HG03460 (cell line): ENCODE results near the gene MFAP2.
A peak's percentile ranks its signal among the peaks of the same experiment; 100 is the strongest.

Source experiments
- ATAC-seq: cut with Tn5 transposase; IDR thresholded peaks from one replicate; pipeline ENCODE4 v1.9.1; 2021; ENCODE audit not compliant: unreplicated experiment

Gene MFAP2, protein sequence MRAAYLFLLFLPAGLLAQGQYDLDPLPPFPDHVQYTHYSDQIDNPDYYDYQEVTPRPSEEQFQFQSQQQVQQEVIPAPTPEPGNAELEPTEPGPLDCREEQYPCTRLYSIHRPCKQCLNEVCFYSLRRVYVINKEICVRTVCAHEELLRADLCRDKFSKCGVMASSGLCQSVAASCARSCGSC

DNA sequence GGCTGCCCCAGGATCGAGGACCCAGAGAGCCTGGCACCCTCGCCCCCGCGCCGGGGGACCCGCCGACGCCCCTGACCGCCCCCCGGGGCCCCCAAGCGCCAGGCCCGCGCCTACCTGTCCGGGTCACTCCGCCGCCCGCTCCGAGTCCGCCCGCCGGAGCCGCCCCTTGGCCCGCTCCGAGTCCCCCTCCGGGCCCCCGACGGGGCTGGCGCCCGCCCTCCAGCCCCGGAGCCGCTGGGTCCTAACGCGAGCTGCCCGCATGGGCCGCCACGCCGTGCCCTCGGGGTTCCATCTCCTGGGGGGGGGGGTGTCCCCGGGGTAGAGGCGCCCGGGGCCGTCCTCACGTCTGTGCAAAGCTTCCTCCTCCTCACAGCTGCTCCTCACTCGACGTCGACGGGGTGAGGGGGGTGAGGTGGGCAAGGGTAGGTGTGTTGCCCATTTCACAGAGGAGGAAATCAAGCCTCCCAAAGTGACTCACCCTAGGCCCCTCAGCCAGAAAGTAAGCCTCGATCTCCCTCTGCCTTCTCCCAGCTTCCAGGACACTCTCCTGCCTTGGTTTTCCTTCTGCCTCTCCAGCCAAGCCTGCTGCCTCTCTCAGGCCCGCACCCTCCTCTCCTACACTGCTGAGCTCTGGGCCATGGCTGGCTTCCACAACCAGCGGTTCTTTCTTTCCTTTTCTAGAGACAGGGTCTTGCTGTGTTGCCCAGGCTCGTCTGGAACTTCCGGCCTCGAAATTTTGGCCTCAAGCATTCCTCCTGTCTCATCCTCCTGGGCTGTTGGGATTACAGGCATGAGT, at the start of gene MFAP2:
MFAP2 (minus strand) TSS at position 148 of the 796 bp plus-strand sequence. CDS start 2,347 bp downstream, outside the sequence.
- no peak for ATAC-seq

DNA sequence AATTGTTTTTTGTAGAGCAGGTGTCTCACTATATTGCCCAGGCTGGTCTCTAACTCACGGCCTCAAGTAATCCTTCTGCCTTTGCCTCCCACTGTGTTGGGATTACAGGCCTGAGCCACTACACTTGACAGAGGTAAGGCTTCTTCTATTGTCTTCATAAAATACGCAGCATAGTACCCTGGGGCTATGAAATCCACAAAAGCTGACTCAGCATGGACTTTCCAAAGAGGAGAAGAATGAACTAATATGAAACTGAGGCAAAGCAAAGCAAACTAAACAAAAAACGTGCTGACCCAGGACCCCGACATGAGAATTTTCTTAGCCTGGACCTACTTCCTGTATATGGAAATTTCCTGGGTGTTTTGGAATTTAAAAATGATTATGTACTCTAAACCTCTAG, 49.8 kb upstream of the MFAP2 start:
- ATAC-seq = no peak

- ATAC-seq = no peak
Observed at GRCh38 chr1:17028662-17029188, 48.3 kb upstream of the MFAP2 start.

- no peak for ATAC-seq
Observed at GRCh38 chr1:17027900-17028299, 47.5 kb upstream of the MFAP2 start.

- ATAC-seq = no peak
Observed at GRCh38 chr1:17027403-17027802, 47.0 kb upstream of the MFAP2 start.

DNA sequence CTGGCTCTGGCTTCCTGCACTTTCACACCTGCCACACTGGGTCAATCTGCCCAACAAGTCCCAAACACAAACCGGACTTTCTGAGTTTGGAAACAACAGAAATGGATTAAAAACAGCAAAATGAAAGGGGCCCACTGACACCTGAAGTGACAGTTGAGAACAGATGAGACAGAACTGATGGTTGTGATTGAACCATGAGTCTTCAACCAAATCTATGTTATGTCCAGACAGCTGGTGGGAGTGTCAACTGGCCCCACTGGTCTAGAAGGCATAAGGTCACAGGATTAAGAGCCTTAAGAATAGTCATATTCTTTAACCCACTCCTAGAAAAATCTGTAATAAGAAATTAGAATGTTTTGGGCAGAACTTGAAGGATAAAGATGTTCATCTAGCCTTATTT, 44.3 kb upstream of the MFAP2 start:
- no peak for ATAC-seq

- ATAC-seq = no peak
Observed at GRCh38 chr1:17023573-17023972, 43.2 kb upstream of the MFAP2 start.

GRCh38 chr1:17023102-17023501, 42.7 kb upstream of the MFAP2 start:
- no peak for ATAC-seq

DNA sequence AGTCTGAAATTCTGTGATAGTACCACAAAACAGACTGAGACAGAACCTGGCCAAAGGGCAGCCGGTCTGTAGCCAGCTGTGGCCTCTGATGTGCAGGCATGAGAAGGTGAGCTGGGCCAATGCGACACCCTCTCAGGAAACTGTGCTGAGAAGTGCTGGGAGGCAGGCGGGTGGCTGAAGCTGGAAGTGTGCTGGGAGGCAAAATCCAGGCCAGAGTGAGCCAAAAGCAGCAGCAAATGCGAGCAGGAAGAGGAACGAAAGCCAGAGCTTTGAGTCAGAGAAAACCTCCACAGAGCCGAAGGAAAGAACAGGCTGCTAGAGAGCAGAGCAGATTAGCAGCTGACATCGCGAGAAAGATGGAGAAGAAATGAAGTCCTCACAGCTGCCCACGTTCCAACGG, 41.5 kb upstream of the MFAP2 start:
- ATAC-seq = no peak

DNA sequence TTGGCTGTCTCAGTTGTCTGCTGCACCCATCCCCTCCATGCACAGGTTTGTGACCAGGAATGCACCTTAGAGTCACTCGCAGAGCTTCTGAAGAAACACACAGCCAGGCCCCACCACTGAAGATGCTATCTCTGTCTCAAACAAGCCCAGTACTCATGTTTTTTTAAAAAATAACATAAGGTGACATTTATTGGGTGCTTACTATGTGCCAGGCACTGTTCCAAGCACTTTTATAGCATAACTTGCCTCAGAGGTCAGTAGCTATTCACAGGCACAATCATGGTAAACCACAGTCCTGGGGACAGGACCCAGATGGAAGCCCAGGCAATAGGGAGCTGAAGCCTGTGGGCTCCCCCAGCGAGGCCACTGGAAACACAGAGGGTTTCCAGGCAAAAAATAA, 40.1 kb upstream of the MFAP2 start:
- ATAC-seq = no peak

DNA sequence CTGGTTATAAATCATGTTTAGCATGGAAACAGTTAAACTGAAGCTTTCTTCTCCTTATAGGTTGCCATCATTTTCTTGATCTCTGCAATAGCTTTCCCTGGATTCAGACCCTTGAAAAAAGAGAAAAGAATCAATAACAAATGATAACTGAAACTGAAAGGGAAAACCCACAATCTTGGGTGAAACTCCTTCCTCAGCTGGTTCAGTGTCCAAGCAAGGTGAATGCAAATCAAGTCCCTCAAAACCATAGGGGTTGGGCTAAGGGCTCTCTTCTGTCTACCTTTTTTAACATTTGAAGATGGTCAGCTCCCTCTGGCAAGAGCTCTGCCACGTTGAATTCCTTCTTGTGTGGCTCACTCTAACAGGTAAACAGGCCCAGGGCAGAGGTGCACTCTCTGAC, 38.4 kb upstream of the MFAP2 start:
- ATAC-seq = peak; percentile 54

GRCh38 chr1:17017435-17017834, 37.0 kb upstream of the MFAP2 start:
- ATAC-seq = no peak

GRCh38 chr1:17016317-17016661, 35.9 kb upstream of the MFAP2 start:
- no peak for ATAC-seq

- ATAC-seq = no peak
Observed at GRCh38 chr1:17014671-17015567, 34.5 kb upstream of the MFAP2 start.

GRCh38 chr1:17013491-17014320, 33.3 kb upstream of the MFAP2 start:
- no peak for ATAC-seq

DNA sequence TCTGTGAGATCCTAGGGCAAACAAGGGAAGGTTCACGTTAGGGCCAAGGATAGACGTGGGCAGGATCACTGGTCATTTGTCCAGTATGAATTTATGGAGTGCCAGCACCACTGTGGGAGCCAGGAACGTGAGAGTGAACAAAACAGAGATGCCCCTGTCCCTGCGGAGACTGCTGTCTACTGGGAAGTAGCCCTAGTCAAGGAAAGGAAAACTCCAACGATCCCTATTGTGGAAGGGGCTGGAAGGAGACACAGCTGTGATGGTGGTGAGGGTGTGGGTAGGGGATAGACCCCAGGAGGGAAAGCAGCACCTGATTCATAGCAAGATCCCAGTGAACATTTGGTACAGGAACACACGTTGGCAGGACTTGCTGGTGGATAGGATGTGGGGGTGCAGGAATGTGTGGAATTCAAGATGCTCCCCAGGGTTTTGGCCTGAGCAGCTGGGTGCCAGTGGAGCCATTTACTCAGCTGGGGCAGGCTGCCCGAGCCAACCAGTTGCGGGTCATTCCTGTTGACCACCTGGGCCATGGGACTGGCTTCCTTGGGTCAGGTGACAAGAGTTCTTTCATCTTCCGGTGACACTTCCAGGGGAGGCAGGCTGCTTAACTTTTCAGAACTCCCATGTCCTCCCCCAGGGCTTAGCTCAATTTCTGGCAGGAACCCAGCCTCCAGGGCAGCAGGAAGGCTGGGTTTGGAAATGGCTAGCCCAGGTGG, 32.5 kb upstream of the MFAP2 start:
- ATAC-seq = no peak

GRCh38 chr1:17011439-17012307, 31.3 kb upstream of the MFAP2 start, which contains the start of gene ATP13A2:
Gene ATP13A2 (minus strand): TSS chr1:17011928. CDS start chr1:17011738, 190 bp downstream.
- peak; percentile 86 for ATAC-seq

DNA sequence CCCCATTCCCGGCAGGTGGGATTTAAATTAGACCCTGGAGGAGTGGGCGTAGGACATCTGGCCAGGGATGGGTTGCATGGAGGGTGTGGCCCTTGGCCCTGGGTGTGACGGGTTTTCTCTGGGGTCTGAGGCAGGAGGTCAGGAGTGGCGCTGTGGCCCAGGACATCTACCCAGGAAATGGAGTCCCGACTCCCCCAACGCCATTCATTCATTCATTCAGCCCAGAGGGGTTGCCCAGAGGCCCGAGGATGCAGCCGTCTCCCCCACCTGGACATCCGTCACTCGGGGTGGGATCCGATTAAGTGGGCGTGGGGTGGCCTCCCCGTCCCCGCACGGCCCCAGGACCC, 30.6 kb upstream of the MFAP2 start:
- ATAC-seq = peak; percentile 8

- ATAC-seq = no peak
Observed at GRCh38 chr1:17009706-17010105, 29.3 kb upstream of the MFAP2 start.
